GM08714 (cell line): ENCODE results near the gene ZG16.
"Not testable (repeated sequence)": the region's sequence is repeated elsewhere in the genome, so short reads cannot be mapped to it uniquely, and the experiment has no call there.

Experiments
- H3K4me3 ChIP-seq: fragments of 200-500 bp; sonication (Bioruptor generic); 2 replicates; pipeline ENCODE4 v1.5.1; 2014; ENCODE audit warnings: mild to moderate bottlenecking, low read length, inconsistent platforms
- ZNF274 ChIP-seq: IDR thresholded peaks from 2 replicates; pipeline ENCODE4 v1.6.1; 2012; ENCODE audit warnings: mild to moderate bottlenecking, low read depth, low read length

The ZG16 gene

GRCh38 chr16:29765167-29766032 lies 12.7 kb upstream of the ZG16 start:
- no peak for TF ChIP-seq ZNF274

GRCh38 chr16:29766571-29766970 lies 11.5 kb upstream of the ZG16 start:
- no peak for TF ChIP-seq ZNF274
- no peak overlapping the region for H3K4me3 ChIP-seq

More at GRCh38 chr16:29765167-29766032, 12.7 kb upstream of the ZG16 start:
- no peak overlapping the region for H3K4me3 ChIP-seq

- no peak overlapping the region for H3K4me3 ChIP-seq
These were observed 11.0 kb upstream of the ZG16 start for GRCh38 chr16:29767062-29767461.

GRCh38 chr16:29769507-29769906 lies 8.5 kb upstream of the ZG16 start:
- no peak overlapping the region for H3K4me3 ChIP-seq
- TF ChIP-seq ZNF274 = no peak

More at GRCh38 chr16:29767062-29767461, 11.0 kb upstream of the ZG16 start:
- no peak for TF ChIP-seq ZNF274

GRCh38 chr16:29770250-29770929 lies 7.7 kb upstream of the ZG16 start:
- no peak overlapping the region for H3K4me3 ChIP-seq
- TF ChIP-seq ZNF274 = no peak

- H3K4me3 ChIP-seq = not testable (repeated sequence)
These were observed 5.7 kb upstream of the ZG16 start for GRCh38 chr16:29772330-29772729.

GRCh38 chr16:29774730-29775129 lies 3.3 kb upstream of the ZG16 start:
- TF ChIP-seq ZNF274 = no peak
- no peak overlapping the region for H3K4me3 ChIP-seq

- H3K4me3 ChIP-seq = no peak overlapping the region
- TF ChIP-seq ZNF274 = no peak
These were observed 2.2 kb upstream of the ZG16 start for GRCh38 chr16:29775742-29776408.

- no peak for TF ChIP-seq ZNF274
- H3K4me3 ChIP-seq = no peak overlapping the region
These were observed 1.4 kb downstream of the ZG16 start for GRCh38 chr16:29779474-29779873.

GRCh38 chr16:29783094-29783953 lies 5.3 kb downstream of the ZG16 start:
- not testable (repeated sequence) for H3K4me3 ChIP-seq

- TF ChIP-seq ZNF274 = no peak
- H3K4me3 ChIP-seq = no peak overlapping the region
These were observed 6.1 kb downstream of the ZG16 start for GRCh38 chr16:29784157-29784556.

GRCh38 chr16:29784901-29785500 lies 6.9 kb downstream of the ZG16 start:
- H3K4me3 ChIP-seq = no peak overlapping the region
- no peak for TF ChIP-seq ZNF274

- H3K4me3 ChIP-seq = not testable (repeated sequence)
These were observed 9.1 kb downstream of the ZG16 start for GRCh38 chr16:29787155-29787554.

GRCh38 chr16:29789775-29790182 lies 11.7 kb downstream of the ZG16 start:
- TF ChIP-seq ZNF274 = no peak
- peak overlapping the region; percentile 51; the same call in 1 of the 2 replicates for H3K4me3 ChIP-seq
